H9 (cell line): ENCODE results near the gene CEP131. TPM values are rescaled to one million over a fixed set of nuclear protein-coding genes. Genes with fewer than 3 reads are reported as not detected.

ENCODE experiments used
- DNase-seq: peaks from one replicate; pipeline ENCODE4 v3.0.0-alpha.2; 2017
- H2AFZ ChIP-seq: one replicate; pipeline ENCODE4 v1.6.1; 2013; ENCODE audit warnings: mild to moderate bottlenecking, low read length, control low read depth, moderate library complexity
- H2AK5ac ChIP-seq: 2 replicates; pipeline ENCODE4 v1.6.1; 2013; ENCODE audit warnings: low read length, control low read depth, mixed read lengths; ENCODE audit not compliant: insufficient read length
- H2BK120ac ChIP-seq: one replicate; pipeline ENCODE4 v1.6.1; 2013; ENCODE audit warnings: low read depth, mild to moderate bottlenecking, low read length, control low read depth, inconsistent platforms; ENCODE audit not compliant: poor library complexity, severe bottlenecking
- H2BK12ac ChIP-seq: 2 replicates; pipeline ENCODE4 v1.6.1; 2013; ENCODE audit warnings: low read length, control low read depth, mixed read lengths, low read depth; ENCODE audit not compliant: insufficient read length
- H2BK15ac ChIP-seq: 2 replicates; pipeline ENCODE4 v1.6.1; 2013; ENCODE audit warnings: low read depth, low read length, control low read depth
- H2BK20ac ChIP-seq: one replicate; pipeline ENCODE4 v1.6.1; 2013; ENCODE audit warnings: low read depth, mild to moderate bottlenecking, low read length, control low read depth, inconsistent platforms; ENCODE audit not compliant: poor library complexity, severe bottlenecking
- H2BK5ac ChIP-seq: 2 replicates; pipeline ENCODE4 v1.6.1; 2013; ENCODE audit warnings: low read length, control low read depth, mixed read lengths; ENCODE audit not compliant: insufficient read length
- H3K14ac ChIP-seq: 2 replicates; pipeline ENCODE4 v1.6.1; 2013; ENCODE audit warnings: low read length, control low read depth; ENCODE audit not compliant: insufficient read depth
- H3K18ac ChIP-seq: 2 replicates; pipeline ENCODE4 v1.6.1; 2013; ENCODE audit warnings: low read depth, mild to moderate bottlenecking, mixed read lengths, low read length, control low read depth; ENCODE audit not compliant: insufficient read length
- H3K23ac ChIP-seq: 2 replicates; pipeline ENCODE4 v1.6.1; 2013; ENCODE audit warnings: low read length, control low read depth, mixed read lengths, low read depth; ENCODE audit not compliant: insufficient read length
- H3K23me2 ChIP-seq: 2 replicates; pipeline ENCODE4 v1.6.1; 2013; ENCODE audit warnings: low read depth, mild to moderate bottlenecking, mixed read lengths, low read length, control low read depth; ENCODE audit not compliant: insufficient read length, poor library complexity, severe bottlenecking
- H3K27ac ChIP-seq: 2 replicates; pipeline ENCODE4 v1.5.1; 2013; ENCODE audit warnings: low read length, control low read depth, mixed read lengths, low read depth; ENCODE audit not compliant: insufficient read length
- H3K27me3 ChIP-seq: 2 replicates; pipeline ENCODE4 v1.6.1; 2013; ENCODE audit warnings: low read length, control low read depth, inconsistent platforms; ENCODE audit not compliant: insufficient read depth
- H3K4ac ChIP-seq: 2 replicates; pipeline ENCODE4 v1.6.1; 2013; ENCODE audit warnings: low read depth, mild to moderate bottlenecking, control low read depth, inconsistent platforms, low read length, moderate library complexity
- H3K4me1 ChIP-seq: 2 replicates; pipeline ENCODE4 v1.6.1; 2013; ENCODE audit warnings: low read length, control low read depth, inconsistent platforms; ENCODE audit not compliant: insufficient read depth
- H3K4me2 ChIP-seq: 2 replicates; pipeline ENCODE4 v1.6.1; 2013; ENCODE audit warnings: low read length, control low read depth, mixed read lengths; ENCODE audit not compliant: insufficient read length, insufficient read depth
- H3K56ac ChIP-seq: 2 replicates; pipeline ENCODE4 v1.6.1; 2013; ENCODE audit warnings: low read depth, mild to moderate bottlenecking, mixed read lengths, low read length, control low read depth; ENCODE audit not compliant: insufficient read length
- H3K79me1 ChIP-seq: 2 replicates; pipeline ENCODE4 v1.6.1; 2013; ENCODE audit warnings: low read depth, mild to moderate bottlenecking, moderate library complexity, low read length, control low read depth, inconsistent platforms; ENCODE audit not compliant: insufficient read depth, poor library complexity, severe bottlenecking
- H3K79me2 ChIP-seq: 2 replicates; pipeline ENCODE4 v1.6.1; 2013; ENCODE audit warnings: low read length, control low read depth, inconsistent platforms; ENCODE audit not compliant: insufficient read depth
- H3K9ac ChIP-seq: 2 replicates; pipeline ENCODE4 v1.6.1; 2013; ENCODE audit warnings: low read length, control low read depth, mixed read lengths; ENCODE audit not compliant: insufficient read length; ENCODE audit errors: extremely low read depth
- H3K9me3 ChIP-seq: one replicate; pipeline ENCODE4 v1.6.1; 2013; ENCODE audit warnings: low read depth, low read length, inconsistent platforms; ENCODE audit not compliant: control insufficient read depth
- H3T11ph ChIP-seq: one replicate; pipeline ENCODE4 v1.6.1; 2013; ENCODE audit warnings: mild to moderate bottlenecking, low read length, control low read depth, inconsistent platforms
- H4K20me1 ChIP-seq: one replicate; pipeline ENCODE4 v1.6.1; 2013; ENCODE audit not compliant: control insufficient read depth, insufficient read length, insufficient read depth
- H4K5ac ChIP-seq: 2 replicates; pipeline ENCODE4 v1.6.1; 2013; ENCODE audit warnings: low read depth, mild to moderate bottlenecking, mixed read lengths, low read length, control low read depth; ENCODE audit not compliant: insufficient read length
- H4K8ac ChIP-seq: replicated peaks from 2 replicates; pipeline ENCODE4 v1.6.1; 2013; ENCODE audit warnings: low read length, control low read depth, mixed read lengths, low read depth; ENCODE audit not compliant: insufficient read length
- H4K91ac ChIP-seq: 2 replicates; pipeline ENCODE4 v1.6.1; 2013; ENCODE audit warnings: low read depth, mild to moderate bottlenecking, moderate library complexity, mixed read lengths, low read length, control low read depth; ENCODE audit not compliant: insufficient read length
- H3K27ac Mint-ChIP-seq, 3 experiments: 2 replicates in 2 of 3; 3 replicates in 1 of 3; pipeline ENCODE4 v1.8.0; 2020 to 2021; ENCODE audit warnings: mixed read lengths in 3 of 3, mild to moderate bottlenecking in 1 of 3, moderate library complexity in 1 of 3
- H3K27me3 Mint-ChIP-seq: 2 replicates; pipeline ENCODE4 v1.8.0; 2021; ENCODE audit warnings: low read depth, mild to moderate bottlenecking, moderate library complexity, mixed read lengths
- H3K36me3 Mint-ChIP-seq, 3 experiments: 2 replicates in 2 of 3; 3 replicates in 1 of 3; pipeline ENCODE4 v1.8.0; 2020 to 2021; ENCODE audit warnings: low read depth in 3 of 3, mixed read lengths in 3 of 3; ENCODE audit not compliant: insufficient read depth in 1 of 3
- H3K4me1 Mint-ChIP-seq, 2 experiments: 2 replicates each; pipeline ENCODE4 v1.8.0; 2020; ENCODE audit warnings: mixed read lengths in 2 of 2
- H3K4me3 Mint-ChIP-seq, 2 experiments: 2 replicates in 1 of 2; 3 replicates in 1 of 2; pipeline ENCODE4 v1.8.0; 2020 to 2021; ENCODE audit warnings: mild to moderate bottlenecking in 2 of 2, mixed read lengths in 2 of 2, moderate library complexity in 1 of 2
- H3K9me3 Mint-ChIP-seq, 2 experiments: 2 replicates in 1 of 2; 3 replicates in 1 of 2; pipeline ENCODE4 v1.8.0; 2020; ENCODE audit warnings: mild to moderate bottlenecking in 2 of 2, mixed read lengths in 2 of 2, moderate library complexity in 1 of 2
- WGBS: extraction: QIAGEN DNeasy Blood & Tissue Kit; methylation state at CpG from one replicate; pipeline ENCODE4 v1.1.7; 2013; ENCODE audit warnings: missing lambda C conversion rate, low lambda C conversion rate, mixed read lengths; ENCODE audit not compliant: insufficient read length; ENCODE audit errors: extremely low coverage; 5-methylcytosine and 5-hydroxymethylcytosine counted together
- total RNA-seq: library from RNA; stranded (reverse); gene quantifications from 2 replicates; pipeline ENCODE4 v1.2.1, GENCODE V29; 2021
- TF ChIP-seq, protein P1 (sequence below): fragments of 200-600 bp; sonication (generic); conservative IDR thresholded peaks from 3 replicates; pipeline ENCODE4 v1.8.0; 2021; ENCODE audit warnings: antibody characterized with exemption, mild to moderate bottlenecking

Gene CEP131
- total RNA-seq, 1 experiment from 2014 or later: 16.3 TPM

DNA sequence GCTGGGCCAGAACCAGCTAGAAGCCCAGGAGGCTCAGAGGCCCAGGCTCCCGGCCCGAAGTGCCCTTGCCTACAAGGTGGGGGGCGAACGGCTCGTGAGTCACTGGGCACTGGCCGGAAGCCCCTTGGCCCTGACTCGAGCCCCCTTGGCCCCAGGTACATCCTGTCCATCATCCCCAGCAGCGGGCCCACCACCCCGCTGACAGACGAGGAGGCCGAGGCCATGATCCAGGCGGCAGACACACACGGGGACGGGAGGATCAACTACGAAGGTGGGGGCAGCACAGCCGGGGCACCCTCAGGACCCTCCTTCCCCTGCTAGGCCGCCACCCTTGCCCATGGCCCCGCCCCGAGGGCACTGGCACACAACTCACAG is 41.0 kb downstream of the CEP131 start:
- H3K4me3 Mint-ChIP-seq: no peak overlapping the region
- no peaks in the 10 kb centered on the region for H3K9me3 ChIP-seq
- H3K4ac ChIP-seq: no peak overlapping the region
- H2BK5ac ChIP-seq: no peak overlapping the region
- no peaks in the 10 kb centered on the region for H3K23me2 ChIP-seq
- TF ChIP-seq, protein P1, sequence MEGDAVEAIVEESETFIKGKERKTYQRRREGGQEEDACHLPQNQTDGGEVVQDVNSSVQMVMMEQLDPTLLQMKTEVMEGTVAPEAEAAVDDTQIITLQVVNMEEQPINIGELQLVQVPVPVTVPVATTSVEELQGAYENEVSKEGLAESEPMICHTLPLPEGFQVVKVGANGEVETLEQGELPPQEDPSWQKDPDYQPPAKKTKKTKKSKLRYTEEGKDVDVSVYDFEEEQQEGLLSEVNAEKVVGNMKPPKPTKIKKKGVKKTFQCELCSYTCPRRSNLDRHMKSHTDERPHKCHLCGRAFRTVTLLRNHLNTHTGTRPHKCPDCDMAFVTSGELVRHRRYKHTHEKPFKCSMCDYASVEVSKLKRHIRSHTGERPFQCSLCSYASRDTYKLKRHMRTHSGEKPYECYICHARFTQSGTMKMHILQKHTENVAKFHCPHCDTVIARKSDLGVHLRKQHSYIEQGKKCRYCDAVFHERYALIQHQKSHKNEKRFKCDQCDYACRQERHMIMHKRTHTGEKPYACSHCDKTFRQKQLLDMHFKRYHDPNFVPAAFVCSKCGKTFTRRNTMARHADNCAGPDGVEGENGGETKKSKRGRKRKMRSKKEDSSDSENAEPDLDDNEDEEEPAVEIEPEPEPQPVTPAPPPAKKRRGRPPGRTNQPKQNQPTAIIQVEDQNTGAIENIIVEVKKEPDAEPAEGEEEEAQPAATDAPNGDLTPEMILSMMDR: no peak
- H3K9me3 Mint-ChIP-seq: no peaks in the 10 kb centered on the region
- H3K14ac ChIP-seq: no peak overlapping the region
- no peak overlapping the region for H4K8ac ChIP-seq
- H3T11ph ChIP-seq: no peak overlapping the region
- no peaks in the 10 kb centered on the region for H3K27me3 ChIP-seq
- no peak overlapping the region for H2BK20ac ChIP-seq
- no peaks in the 10 kb centered on the region for H3K79me1 ChIP-seq
- no peak overlapping the region for H2AFZ ChIP-seq
- no peaks in the 10 kb centered on the region for H3K36me3 Mint-ChIP-seq
- no CpG with 5 or more reads among the region's 19 CpGs for WGBS
- no peak overlapping the region for H4K91ac ChIP-seq
- no peak overlapping the region for H4K5ac ChIP-seq
- H3K27ac Mint-ChIP-seq: no peak overlapping the region
- no peak overlapping the region for H2BK15ac ChIP-seq
- no peak for DNase-seq
- no peak overlapping the region for H3K23ac ChIP-seq
- H3K9ac ChIP-seq: no peak overlapping the region
- H3K79me2 ChIP-seq: no peaks in the 10 kb centered on the region
- no peak overlapping the region for H3K18ac ChIP-seq
- H3K4me2 ChIP-seq: no peak overlapping the region
- peaks cover 2 to 4% of the 10 kb centered on the region in 2 experiments; a peak in 1 of 4 replicates for H3K4me1 Mint-ChIP-seq
- no peak overlapping the region for H2BK12ac ChIP-seq
- H3K27me3 Mint-ChIP-seq: no peaks in the 10 kb centered on the region; the same call in 1 of the 2 replicates
- no peaks in the 10 kb centered on the region for H4K20me1 ChIP-seq
- H3K27ac ChIP-seq: no peak overlapping the region
- H3K4me1 ChIP-seq: no peaks in the 10 kb centered on the region
- no peak overlapping the region for H3K56ac ChIP-seq
- H2AK5ac ChIP-seq: no peak overlapping the region
- no peak overlapping the region for H2BK120ac ChIP-seq
